NCI-H526 (cell line): ENCODE data around the gene MS4A6E.
"Not testable (repeated sequence)": the region's sequence is repeated elsewhere in the genome, so short reads cannot be mapped to it uniquely, and the experiment has no call there.

Experiments used
- DNase-seq, 2 experiments: peaks; one replicate each; lab custom pipeline; 2025; lab: John Stamatoyannopoulos, UW

Gene MS4A6E, protein sequence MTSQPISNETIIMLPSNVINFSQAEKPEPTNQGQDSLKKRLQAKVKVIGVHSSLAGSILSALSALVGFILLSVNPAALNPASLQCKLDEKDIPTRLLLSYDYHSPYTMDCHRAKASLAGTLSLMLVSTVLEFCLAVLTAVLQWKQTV

DNA sequence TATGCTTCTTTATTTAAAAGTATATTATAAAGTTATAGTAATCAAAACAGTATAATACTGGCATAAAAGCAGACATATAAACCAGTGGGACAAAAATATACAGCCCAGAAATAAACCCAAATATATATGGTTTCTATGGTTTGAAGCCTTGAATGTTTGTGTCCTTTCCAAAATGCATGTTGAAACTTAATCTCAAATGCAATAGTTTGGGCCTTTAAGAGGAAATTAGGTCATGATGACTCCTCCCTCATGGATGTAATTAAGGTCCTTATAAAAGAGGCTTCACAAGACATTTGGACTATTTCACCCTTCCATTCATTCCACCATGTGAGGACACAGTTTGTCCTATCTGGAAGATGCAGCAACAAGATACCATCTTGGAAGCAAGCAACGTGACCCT lies at the start of gene MS4A6E:
MS4A6E (plus strand) TSS at position 301 of the 400 bp plus-strand sequence. CDS start 7,641 bp downstream, outside the sequence.
- no peak for DNase-seq

DNA sequence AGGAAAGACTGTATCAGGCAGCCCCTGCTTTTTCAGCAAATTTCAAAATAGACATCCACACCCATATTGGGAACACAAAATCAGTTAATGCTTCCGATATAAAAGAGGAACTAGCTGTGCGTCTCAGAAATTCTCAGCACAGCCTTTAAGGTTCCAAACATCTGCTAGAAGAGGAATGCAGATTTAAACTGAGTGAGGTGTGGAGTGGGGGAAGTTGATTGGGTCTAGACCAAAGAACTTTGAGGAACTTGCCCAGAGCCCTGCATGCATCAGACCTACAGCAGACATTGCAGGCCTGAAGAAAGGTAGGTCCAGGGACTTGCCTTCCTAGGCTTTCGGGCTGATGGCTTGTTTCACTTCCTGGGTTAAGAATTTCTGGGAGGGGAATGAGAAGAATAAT lies 46.6 kb upstream of the MS4A6E start, which contains the start of gene MS4A4A:
MS4A4A (plus strand) TSS at position 255 of the 400 bp plus-strand sequence; CDS start at position 265, 10 bp downstream.
- DNase-seq, result no peak

DNA sequence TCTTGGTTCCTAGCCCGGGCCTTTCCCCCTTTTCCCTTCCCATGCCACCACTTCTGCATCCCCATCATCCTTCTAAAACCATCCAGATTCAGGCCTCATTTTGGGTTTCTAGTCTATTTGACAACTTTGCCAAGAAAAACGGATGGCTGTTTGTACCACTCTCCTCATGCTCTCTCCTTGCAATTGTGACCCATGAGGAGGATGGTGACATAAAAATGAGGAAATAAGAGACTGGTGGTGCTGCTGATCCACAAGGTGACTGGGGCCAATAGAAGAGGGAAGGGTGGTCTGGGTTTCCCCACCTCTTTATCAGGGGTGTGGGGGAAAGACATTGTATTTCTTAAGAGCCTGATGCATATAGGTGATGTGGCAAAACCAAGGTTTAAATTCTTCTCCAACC lies 45.6 kb upstream of the MS4A6E start:
- DNase-seq, result no peak

DNA sequence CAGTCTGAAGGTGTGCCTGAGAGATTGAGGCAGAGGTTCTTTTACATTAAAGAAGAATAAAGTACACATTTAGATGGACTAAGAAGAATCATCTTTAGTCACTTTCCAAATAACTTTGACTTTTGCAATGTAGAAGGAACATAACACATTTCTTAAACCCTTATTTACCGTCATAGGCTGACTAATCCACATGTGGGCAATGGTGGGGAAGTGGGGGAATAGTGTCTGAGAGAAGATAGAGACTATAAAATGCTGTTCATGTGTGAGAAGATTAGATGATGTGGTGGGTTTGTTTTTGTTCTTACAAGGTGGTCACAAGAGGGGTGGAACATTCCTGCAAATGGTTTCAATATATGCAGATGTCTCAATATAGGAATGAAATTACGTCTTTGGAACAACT lies 44.8 kb upstream of the MS4A6E start:
- no peak for DNase-seq

DNA sequence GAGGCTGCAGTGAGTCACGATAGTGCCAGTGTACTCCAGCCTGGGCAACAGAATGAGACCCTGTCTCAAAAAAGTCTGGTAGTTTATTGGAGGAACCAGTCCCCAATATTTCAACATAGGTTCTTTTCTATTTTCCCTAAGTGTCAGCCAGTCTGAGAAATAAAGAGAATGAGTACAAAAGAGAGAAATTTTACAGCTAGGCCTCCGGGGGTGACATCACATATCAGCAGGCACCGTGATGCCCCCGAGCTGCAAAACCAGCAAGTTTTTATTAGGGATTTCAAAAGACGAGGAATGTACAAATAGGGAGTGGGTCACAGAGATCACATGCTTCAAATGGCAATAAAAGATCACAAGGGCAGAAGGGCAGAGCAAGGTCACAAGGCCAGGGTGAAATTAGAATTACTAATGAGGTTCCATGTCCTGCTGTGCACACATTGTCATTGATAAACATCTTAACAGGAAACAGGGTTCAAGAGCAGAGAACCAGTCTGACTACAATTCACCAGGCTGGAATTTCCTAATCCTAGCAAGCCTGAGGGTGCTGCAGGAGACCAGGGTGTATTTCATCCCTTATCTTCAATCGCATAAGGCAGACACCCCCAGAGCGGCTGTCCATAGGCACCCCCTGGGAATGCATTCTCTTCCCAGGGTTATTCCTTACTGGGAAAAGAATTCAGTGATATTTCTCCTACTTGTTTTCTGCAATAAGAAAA lies 41.5 kb upstream of the MS4A6E start:
- DNase-seq, result not testable (repeated sequence)

DNA sequence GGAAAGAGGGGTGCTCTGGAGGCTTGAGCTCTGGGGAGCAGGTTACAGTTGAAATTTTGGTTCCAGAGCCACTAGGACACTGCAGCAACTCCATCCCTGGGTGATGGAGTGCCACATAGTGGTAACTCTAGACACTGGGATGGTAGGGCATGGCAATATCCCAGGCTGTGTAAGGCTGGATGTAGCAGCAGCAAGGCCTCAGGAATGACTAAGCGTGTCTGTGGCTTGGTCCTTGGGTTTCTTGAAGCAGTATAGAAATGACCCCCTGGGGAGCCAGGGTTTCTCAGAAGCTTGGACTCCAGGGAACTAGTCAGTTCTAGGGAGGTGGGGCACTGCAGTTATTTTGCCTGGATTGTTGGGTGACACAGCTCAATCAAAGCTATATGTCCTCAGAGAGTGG lies 38.5 kb upstream of the MS4A6E start:
- DNase-seq, result no peak

DNA sequence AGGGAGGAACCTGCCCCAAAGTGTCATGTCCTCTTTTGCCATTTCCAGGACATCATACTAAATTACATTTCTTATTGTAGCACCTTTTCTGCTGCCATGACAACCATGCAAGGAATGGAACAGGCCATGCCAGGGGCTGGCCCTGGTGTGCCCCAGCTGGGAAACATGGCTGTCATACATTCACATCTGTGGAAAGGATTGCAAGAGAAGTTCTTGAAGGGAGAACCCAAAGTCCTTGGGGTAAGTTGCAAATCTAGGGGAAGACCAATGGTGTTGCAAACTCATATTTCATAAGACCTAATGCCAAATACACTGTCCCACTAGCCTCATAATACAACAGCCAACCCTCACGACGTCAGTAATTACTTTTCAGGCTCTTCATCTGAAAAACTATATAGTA lies 34.9 kb upstream of the MS4A6E start:
- no peak for DNase-seq

DNA sequence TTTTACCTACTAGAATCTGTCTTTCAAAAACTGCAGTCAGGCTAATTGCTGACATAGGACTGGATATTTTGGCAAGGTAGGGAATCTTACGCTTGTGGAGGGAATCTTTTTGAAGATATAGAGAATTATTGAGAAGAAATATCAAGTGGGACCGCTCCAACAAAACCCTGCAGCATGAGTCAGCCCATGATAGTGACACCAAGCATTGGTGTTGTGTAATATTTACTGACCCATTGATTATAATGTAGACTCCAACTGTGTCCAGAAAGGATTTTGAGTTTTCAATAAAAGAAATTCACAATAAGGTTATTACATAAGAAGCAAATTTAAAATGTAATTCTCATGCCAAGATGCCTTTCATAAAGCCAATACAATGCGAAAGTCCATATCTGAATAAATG lies 25.9 kb upstream of the MS4A6E start:
- DNase-seq, result no peak

DNA sequence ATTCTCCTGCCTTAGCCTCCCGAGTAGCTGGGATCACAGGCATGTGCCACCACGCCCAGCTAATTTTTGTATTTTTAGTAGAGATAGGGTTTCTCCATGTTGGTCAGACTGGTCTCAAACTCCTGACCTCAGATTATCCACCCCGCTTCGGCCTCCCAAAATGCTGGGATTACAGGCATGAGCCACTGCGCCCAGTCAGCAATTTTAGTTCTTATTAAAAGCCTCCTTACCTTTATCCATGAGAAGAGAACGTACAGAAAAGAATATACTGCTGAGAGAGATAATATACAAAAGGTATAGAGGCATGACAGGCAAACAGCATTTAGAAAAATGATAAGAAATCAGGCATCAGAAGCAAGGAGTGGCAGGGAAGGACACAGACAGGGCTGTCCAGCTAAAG lies 25.2 kb upstream of the MS4A6E start:
- not testable (repeated sequence) for DNase-seq

DNA sequence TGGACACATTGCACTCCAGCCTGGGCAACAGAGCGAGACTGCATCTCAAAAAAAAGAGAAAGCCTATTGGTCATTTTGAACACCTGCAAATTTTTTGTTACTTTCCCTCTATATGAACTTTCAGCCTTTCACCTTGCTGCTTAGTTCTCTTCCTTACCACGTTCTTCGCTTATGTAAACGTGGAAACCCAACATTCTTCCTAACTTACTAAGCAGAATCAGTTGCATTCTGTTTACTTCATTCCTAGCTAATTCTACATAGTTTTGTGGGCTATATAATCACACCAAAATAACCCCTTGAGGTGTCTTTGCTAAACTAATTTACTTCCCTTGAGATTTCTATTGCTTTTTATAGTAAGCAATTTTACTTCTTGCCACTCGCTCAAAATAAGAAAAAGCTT lies 23.4 kb upstream of the MS4A6E start:
- no peak for DNase-seq

DNA sequence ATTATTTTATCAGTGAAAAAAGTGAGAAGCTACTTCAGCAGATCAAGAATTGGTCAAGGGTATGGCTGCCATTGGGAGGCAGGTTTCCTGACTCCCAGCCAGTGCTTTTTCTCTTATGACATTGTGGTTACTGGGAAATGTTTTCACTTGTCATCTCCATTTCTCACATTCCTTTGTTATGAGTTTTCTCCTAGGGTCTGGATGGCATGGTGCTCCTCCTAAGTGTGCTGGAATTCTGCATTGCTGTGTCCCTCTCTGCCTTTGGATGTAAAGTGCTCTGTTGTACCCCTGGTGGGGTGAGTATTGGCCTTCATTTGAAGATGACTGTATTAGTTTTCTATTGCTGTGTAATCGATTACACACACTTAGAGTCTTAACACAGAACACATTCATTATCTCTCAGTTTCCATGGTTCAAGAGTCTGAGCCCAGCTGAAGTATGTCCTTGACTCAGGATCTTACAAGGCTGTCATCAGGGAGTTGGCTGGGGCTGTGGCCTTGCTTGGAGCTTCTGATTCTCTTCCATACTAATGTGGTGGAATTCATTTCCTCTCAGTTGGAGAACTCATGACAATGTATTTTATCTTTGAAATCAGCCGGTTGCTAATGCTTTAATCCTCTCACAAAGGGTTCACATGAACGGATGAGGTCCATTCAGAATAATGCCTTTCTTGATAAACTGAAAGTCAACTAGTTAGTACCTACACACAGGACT lies 21.0 kb upstream of the MS4A6E start:
- DNase-seq, result no peak

DNA sequence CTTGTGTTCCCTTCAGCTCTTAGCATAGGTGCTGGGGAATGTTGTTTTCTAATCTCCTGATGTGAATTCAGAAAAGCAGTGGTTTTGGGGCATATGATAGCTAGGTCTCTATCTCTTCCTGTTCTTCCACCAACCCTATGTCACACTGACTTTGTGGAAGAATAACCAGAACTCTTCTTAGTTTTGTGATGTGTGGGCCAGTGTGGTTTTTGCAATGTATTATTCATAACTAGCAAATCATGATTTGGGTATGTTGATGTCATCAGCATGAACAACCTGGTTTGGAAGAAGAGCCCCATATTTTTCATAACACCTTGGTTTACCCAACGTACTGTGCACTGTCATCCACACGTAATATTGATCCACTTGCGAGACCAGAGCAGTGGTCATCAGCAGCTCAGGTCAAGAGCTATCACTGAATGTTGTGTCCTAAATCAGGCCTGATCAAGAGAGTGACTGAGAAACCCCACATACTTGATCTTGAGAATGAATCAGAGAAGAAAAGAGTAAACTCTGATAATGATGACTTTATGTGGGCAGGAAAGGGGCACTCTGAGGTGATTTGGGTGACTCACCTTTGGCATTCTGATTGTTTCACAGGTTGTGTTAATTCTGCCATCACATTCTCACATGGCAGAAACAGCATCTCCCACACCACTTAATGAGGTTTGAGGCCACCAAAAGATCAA lies 19.4 kb upstream of the MS4A6E start:
- no peak for DNase-seq

DNA sequence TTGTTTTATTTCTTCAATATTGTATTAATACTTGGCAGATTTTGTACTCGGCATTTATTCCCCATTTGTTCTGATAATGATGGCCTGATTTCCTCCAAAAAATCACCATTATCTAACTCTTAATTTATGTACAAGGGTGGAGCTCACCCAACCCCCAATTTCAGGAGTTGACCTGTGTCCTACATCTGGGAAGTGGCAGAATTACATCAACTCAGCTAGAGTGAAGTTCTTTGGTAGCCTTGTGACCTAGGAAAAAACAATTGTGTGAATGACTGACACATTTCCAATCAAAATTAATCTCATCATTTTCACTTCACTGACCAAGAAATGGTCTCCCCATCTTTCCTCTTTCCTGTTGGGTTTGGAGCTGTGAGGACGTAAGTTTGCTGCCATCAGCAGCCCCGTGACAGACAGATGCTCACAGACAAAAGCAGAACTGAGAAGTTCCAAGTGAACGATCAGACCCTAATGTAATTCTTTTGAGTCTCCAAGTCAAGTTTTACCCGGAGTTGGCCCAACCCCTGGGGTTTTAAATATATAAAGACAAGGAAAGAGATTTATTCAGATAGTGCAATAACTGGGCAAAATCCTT lies 16.6 kb upstream of the MS4A6E start:
- DNase-seq, result no peak

DNA sequence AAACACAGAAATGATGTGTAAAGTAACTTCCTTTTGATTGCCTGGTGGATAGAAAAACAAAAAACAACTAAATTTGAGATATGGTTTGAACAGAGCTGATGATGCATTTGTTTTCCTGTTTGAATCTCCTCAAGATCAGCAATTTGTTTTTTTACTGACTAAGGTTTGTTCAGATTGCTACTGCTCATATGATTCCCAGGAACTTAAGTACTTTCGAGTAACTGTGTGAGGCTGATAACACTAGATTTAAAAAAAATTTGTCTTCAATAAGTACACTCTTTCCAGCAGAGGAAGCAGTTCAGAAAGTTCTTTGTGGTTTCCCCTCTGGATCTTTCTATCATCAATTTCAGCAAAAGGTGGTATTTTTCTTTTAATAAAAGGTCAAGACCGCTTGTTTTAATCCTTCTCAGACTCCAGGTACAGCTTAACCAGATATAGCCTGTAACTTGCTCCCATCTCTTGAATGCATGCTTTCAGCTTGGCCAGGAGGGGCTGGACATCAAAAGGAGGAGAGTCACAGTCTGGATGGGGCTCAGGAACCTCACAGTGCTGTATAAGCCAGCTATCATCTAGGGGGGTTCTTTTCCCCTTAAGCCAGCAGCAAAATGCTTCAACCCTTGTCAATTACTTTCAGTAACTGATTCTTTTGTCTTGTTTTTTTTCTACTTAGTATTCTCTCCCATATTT lies 12.3 kb upstream of the MS4A6E start:
- no peak for DNase-seq

DNA sequence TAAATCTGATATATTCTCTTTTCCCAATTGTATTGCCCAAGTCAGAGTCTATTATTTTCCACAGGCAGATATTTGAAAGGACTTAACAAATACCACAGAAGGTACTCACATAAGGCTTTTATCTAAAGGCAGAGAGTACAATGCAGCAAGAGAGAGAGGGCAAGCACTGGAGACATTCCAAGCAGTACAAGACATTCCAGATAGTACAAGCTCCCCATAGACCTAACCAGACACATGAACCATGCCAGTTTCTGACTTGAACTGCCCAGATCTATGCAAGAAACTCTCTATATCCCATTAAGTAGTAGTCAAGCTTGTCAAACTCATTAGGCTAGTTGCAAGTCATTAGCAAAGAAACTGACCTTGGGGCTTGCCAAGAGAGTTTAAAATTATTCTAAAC lies 11.2 kb upstream of the MS4A6E start:
- DNase-seq, result no peak

DNA sequence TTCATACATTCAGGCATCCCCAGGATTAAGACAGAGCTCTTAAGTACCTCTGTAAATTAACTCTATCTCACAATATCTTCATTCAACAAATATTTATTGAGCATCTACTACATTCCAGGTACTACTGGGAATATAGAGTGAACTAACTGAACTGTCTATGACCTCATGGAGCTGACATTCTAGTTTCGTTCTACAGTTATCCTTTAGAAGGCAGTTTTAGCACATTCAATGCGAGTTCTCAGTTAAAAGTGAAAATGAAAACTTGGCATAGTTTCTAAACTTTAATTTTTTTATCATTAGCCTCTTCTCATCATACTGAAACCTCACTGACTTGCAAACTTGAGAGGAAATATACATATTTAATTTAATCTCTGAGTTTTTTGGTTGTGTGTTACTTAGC lies 10.7 kb upstream of the MS4A6E start:
- no peak for DNase-seq

DNA sequence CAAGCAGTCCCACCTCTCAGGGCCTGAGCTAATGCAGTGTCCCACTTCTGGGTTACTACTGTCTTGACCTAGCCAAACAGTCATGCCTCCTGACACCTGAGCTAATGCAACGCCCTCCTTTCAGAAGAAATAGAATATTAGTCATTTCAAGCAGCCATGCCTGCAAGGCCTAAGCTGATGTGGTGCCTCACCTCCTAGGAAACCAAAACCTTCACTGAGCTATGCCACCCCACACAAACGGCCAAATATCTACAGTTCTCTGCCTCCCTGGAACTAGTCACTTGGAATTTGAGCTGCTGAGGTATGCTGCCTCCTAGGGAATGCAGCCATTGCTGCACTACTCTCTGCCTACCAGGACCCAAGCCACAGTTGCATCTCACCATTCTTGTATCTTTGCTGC lies 8.3 kb upstream of the MS4A6E start:
- DNase-seq, result no peak

DNA sequence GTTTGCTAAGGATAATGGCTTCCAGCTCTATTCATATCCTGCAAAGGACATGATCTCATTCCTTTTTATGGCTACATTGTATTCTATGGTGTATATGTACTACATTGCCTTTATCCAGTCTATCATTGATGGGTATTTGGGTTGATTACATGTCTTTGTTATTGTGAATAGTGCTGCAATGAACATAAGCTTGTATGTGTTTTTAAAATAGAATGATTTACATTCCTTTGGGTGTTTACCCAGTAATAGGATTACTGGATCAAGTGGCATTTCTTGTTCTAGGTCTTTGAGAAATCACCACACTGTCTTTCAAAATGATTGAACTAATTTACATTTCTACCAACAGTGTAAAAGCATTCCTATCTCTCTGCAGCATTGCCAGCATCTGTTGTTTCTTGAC lies 6.0 kb upstream of the MS4A6E start:
- no peak for DNase-seq

DNA sequence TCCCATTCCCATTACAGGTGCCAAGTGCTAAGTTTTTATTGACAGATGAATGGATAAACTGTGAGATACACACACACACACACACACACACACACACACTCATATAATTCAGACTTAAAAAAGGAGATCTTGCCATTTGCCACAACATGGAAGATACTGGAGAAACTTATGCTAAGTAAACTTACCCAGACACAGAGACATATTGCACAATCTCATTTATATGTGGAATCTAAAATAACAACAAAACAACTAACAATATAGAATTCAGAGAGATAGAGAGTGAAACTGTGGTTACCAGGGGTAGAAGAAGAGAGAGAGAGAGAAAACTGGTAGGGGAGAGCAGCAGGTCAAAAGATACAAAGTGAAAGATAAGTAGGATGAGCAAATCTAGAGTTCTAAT lies 1.4 kb downstream of the MS4A6E start:
- no peak for DNase-seq

DNA sequence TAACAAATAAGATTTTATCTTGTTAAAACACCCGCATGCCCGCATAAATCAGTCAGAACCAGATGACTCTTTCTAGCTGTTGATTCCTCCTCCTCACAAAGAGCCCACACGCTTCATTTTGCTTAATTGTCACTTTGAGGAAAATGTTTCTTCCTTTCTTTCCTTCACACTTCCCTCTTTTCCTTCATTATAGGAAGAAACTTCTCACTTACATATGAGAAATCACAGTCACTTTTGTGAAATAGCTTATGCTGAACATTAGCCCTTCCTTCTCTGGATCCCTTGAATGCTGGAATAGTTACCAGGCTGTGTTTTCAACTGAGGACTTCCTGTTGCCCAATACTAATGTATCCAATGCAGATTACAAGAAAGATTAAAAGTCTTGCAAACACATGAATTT lies 5.8 kb downstream of the MS4A6E start:
- DNase-seq, result no peak

DNA sequence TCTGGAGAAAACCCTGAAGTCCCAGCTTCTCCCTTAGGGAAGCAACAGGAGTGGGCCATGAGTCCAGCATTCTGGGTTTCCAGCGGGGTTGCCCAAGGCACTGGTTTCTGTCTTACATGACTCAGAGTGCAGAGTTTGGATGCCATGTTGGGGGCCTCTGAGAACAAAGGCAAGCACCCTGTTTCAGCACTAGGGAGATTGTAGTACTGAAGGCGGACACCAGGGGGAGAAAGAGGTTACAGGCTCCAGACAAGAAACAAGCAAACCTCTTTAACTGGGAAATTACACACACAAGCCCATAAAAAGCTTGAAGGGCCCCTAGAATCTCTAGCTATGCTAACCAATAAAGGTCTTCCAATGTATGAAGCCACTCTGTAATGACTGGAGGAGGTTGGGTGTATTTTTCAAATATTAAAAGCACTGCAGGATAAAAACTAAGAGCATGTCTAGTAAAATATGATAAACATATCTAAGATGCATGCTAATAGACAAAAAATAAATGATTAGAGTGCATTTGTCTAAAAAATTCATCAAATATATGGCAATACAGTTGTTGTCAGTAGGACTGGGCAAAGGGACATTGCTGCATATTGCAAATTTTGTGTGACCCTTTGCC lies 7.1 kb downstream of the MS4A6E start:
- peak in 1 of 2 experiments; percentile 53 for DNase-seq
